Measurements from ENCODE around the gene SETD2. TPM values are rescaled to one million over a fixed set of nuclear protein-coding genes. Genes with fewer than 3 reads are reported as not detected.
A peak's percentile ranks its signal among the peaks of the same experiment; 100 is the strongest.

SETD2 gene
- total RNA-seq, 2 experiments from 2014 or later = 87.3 to 87.4 TPM

DNA sequence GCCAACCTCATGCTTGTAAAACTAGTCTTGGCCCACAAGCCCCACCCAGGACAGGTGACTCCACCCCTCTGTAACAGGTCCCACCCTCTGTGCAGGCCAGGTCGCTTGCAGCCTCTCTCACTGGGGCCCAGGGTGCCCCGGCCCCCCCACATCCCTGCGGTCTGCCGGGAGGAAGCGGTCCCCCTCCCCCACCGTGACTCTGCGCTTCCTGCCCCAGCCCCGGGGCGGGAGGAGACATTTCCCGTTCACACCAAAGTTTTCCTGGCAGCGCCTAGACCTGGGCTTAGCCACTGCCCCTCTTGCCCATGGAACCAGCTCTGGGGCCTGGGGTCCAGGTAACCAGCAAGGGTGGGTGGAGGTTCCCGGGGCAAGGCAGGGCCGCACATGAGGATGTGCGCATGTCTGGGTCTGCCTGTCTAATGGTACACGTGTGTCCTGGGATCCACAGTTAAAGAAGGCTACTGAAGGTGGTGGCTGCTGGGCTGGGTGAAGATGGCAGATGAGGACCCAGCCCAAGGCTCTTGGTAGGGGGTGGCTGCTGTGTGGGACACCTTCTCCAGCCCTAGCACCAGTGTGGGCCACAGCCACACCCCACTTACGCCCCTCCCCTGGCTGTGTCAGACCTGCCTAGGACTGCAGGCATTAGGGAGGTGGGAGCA lies 176.0 kb downstream of the SETD2 start:
- Mint-ChIP-seq H3K27me3 (no peaks in the 10 kb centered on the region), H3K36me3 (ENCODE audit: low read depth) (peaks cover 22% of the 10 kb centered on the region), H3K4me1 (ENCODE audit: low read depth) (peaks cover 68% of the 10 kb centered on the region), H3K9me3 (no peaks in the 10 kb centered on the region), H3K27ac (peak overlapping the region; percentile 93), H3K4me3 (peak overlapping the region; percentile 87)
- ATAC-seq (ENCODE audit: poor library complexity) (peak; percentile 98), DNase-seq (peak; percentile 79 to 96 (median 89))
- TF ChIP-seq, protein P1, sequence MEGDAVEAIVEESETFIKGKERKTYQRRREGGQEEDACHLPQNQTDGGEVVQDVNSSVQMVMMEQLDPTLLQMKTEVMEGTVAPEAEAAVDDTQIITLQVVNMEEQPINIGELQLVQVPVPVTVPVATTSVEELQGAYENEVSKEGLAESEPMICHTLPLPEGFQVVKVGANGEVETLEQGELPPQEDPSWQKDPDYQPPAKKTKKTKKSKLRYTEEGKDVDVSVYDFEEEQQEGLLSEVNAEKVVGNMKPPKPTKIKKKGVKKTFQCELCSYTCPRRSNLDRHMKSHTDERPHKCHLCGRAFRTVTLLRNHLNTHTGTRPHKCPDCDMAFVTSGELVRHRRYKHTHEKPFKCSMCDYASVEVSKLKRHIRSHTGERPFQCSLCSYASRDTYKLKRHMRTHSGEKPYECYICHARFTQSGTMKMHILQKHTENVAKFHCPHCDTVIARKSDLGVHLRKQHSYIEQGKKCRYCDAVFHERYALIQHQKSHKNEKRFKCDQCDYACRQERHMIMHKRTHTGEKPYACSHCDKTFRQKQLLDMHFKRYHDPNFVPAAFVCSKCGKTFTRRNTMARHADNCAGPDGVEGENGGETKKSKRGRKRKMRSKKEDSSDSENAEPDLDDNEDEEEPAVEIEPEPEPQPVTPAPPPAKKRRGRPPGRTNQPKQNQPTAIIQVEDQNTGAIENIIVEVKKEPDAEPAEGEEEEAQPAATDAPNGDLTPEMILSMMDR (IDR thresholded peaks at IDR 0.05) = no peak
- peak overlapping the region; percentile 53 for H3K4me3 ChIP-seq (ENCODE audit: low read length)
- peak overlapping the region; percentile 59 to 64 for H3K27ac ChIP-seq (ENCODE audit: low read depth in 1 of 2, low read length in 2 of 2)
- peaks cover 54% of the 10 kb centered on the region for H3K36me3 ChIP-seq (ENCODE audit: insufficient read depth, low read length)
- H3K27me3 ChIP-seq (ENCODE audit: control insufficient read depth in 1 of 2, insufficient read depth in 2 of 2, low read length in 2 of 2) = no peaks in the 10 kb centered on the region
- POLR2A ChIA-PET = interaction anchor here (0.9 to 2.6 kb wide), 6 partner anchors 9 to 65 kb away, joined by 3 to 22 read pairs (median 6); partner anchors contain the start of genes CCDC12 and NBEAL2
- CTCF ChIA-PET = interaction anchor here (1.3 kb wide), 1 partner anchor 11 kb away, joined by 4 read pairs; no protein-coding TSS in a partner anchor
- H3K4me1 ChIP-seq (ENCODE audit: insufficient read depth, low read length) = peaks cover 86% of the 10 kb centered on the region
- no peaks in the 10 kb centered on the region for H3K9me3 ChIP-seq (ENCODE audit: control insufficient read depth in 1 of 2, insufficient read depth in 1 of 2, low read length in 2 of 2)
- intact Hi-C loops (cut with DNase I, micrococcal nuclease) = loop anchor here (1.0 to 10.0 kb wide), 4 partner anchors 9 to 394 kb away; partner anchors contain the start of genes NBEAL2 (in 1 of the 2) and PTPN23 (in 1 of the 2)

DNA sequence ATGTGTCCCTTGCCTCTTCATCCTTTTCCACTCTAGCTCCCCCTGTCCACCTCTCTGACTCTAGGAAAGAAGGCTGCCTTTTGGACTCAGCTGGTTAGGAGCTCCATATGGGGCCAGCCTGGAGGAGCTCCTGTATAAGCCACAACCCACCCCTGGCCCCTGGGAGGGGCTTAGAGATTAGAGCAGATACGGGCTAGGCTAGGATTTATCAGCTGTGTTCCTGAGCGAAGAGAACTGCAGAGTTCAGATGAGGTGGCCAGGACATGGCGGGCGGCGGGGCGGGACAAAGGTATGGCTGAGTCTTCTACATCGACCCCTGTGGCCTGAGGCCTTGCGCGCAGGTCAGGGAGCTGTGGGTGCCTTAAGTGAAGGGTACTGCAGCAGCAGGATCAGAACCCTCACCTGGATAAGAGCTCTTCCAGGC lies 176.6 kb downstream of the SETD2 start:
- Mint-ChIP-seq H3K9me3 (no peaks in the 10 kb centered on the region), H3K27ac (peak overlapping the region; percentile 93), H3K4me3 (peak overlapping the region; percentile 87), H3K4me1 (ENCODE audit: low read depth) (peaks cover 73% of the 10 kb centered on the region), H3K27me3 (no peaks in the 10 kb centered on the region), H3K36me3 (ENCODE audit: low read depth) (peaks cover 21% of the 10 kb centered on the region)
- peak; percentile 7 for ATAC-seq (ENCODE audit: poor library complexity)
- peaks cover 50% of the 10 kb centered on the region for H3K36me3 ChIP-seq (ENCODE audit: insufficient read depth, low read length)
- peaks cover 92% of the 10 kb centered on the region for H3K4me1 ChIP-seq (ENCODE audit: insufficient read depth, low read length)
- H3K27ac ChIP-seq (ENCODE audit: low read depth in 1 of 2, low read length in 2 of 2) = peak overlapping the region; percentile 5 to 52
- DNase-seq = peak in 1 of 14 experiments; percentile 17
- CTCF ChIA-PET = interaction anchor here (1.3 kb wide), 1 partner anchor 11 kb away, joined by 4 read pairs; no protein-coding TSS in a partner anchor
- no peaks in the 10 kb centered on the region for H3K9me3 ChIP-seq (ENCODE audit: control insufficient read depth in 1 of 2, insufficient read depth in 1 of 2, low read length in 2 of 2)
- POLR2A ChIA-PET = interaction anchor here (0.9 to 2.6 kb wide), 6 partner anchors 9 to 64 kb away, joined by 3 to 22 read pairs (median 6); partner anchors contain the start of genes CCDC12 and NBEAL2
- TF ChIP-seq, protein P1 (IDR thresholded peaks at IDR 0.05) = no peak
- peak overlapping the region; percentile 53 for H3K4me3 ChIP-seq (ENCODE audit: low read length)
- intact Hi-C loops (cut with DNase I, micrococcal nuclease) = loop anchor here (1.0 to 10.0 kb wide), 3 partner anchors 8 to 395 kb away; partner anchors contain the start of genes NBEAL2 (in 1 of the 2) and PTPN23 (in 1 of the 2)
- H3K27me3 ChIP-seq (ENCODE audit: control insufficient read depth in 1 of 2, insufficient read depth in 2 of 2, low read length in 2 of 2) = no peaks in the 10 kb centered on the region

DNA sequence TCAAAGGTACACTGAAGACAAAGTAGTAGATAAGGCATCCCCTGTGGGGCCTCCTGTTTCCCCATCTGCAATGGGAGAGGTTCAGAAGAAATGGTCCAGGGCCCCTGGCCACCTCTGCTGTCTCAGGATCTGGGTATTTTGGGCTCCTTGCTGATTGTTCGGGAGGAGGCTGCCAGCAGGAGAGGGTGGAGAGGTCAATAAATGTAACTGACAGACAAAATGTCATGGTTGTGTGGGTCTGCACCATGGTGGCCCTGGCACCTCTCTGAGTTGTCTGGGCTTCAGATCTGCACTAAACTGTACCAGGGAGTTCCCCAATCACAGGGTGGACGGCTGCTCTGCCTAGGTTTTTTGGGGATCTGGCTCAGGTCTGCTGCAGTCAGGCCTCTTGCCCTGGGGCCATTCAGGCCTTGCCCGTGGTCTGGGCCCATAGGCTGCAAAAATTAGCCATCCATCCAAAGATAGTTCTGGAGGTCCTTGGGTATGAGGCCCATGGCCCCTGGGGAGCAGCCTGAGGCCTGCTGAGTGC lies 177.1 kb downstream of the SETD2 start:
- Mint-ChIP-seq H3K9me3 (no peaks in the 10 kb centered on the region), H3K4me3 (peak overlapping the region; percentile 87), H3K36me3 (ENCODE audit: low read depth) (peaks cover 21% of the 10 kb centered on the region), H3K4me1 (ENCODE audit: low read depth) (peaks cover 76% of the 10 kb centered on the region), H3K27me3 (no peaks in the 10 kb centered on the region), H3K27ac (peak overlapping the region; percentile 93)
- POLR2A ChIA-PET = interaction anchor here (0.9 to 2.6 kb wide), 6 partner anchors 8 to 64 kb away, joined by 3 to 22 read pairs (median 6); partner anchors contain the start of genes CCDC12 and NBEAL2
- H3K27me3 ChIP-seq (ENCODE audit: control insufficient read depth in 1 of 2, insufficient read depth in 2 of 2, low read length in 2 of 2) = no peaks in the 10 kb centered on the region
- no peak for DNase-seq
- no peak for ATAC-seq (ENCODE audit: poor library complexity)
- no peaks in the 10 kb centered on the region for H3K9me3 ChIP-seq (ENCODE audit: control insufficient read depth in 1 of 2, insufficient read depth in 1 of 2, low read length in 2 of 2)
- TF ChIP-seq, protein P1 (IDR thresholded peaks at IDR 0.05) = no peak
- CTCF ChIA-PET = interaction anchor here (1.3 kb wide), 1 partner anchor 12 kb away, joined by 4 read pairs; no protein-coding TSS in a partner anchor
- H3K4me1 ChIP-seq (ENCODE audit: insufficient read depth, low read length) = peaks cover 97% of the 10 kb centered on the region
- intact Hi-C loops (cut with DNase I, micrococcal nuclease) = loop anchor here (1.0 to 10.0 kb wide), 3 partner anchors 8 to 395 kb away; partner anchors contain the start of genes NBEAL2 (in 1 of the 2) and PTPN23 (in 1 of the 2)
- peaks cover 45% of the 10 kb centered on the region for H3K36me3 ChIP-seq (ENCODE audit: insufficient read depth, low read length)
- peak overlapping the region; percentile 53 for H3K4me3 ChIP-seq (ENCODE audit: low read length)
- H3K27ac ChIP-seq (ENCODE audit: low read depth in 1 of 2, low read length in 2 of 2) = peak overlapping the region; percentile 5 to 52

Data from CD4-positive, alpha-beta T cell (primary cell).